Measurements from ENCODE around the gene WDR59. TPM values are rescaled to one million over a fixed set of nuclear protein-coding genes. Genes with fewer than 3 reads are reported as not detected.
A peak's percentile ranks its signal among the peaks of the same experiment; 100 is the strongest.

Gene WDR59
- polyA plus RNA-seq, 2 of the 4 experiments (the other 2 are of a cell fraction), result 33.4 to 52.2 TPM

DNA sequence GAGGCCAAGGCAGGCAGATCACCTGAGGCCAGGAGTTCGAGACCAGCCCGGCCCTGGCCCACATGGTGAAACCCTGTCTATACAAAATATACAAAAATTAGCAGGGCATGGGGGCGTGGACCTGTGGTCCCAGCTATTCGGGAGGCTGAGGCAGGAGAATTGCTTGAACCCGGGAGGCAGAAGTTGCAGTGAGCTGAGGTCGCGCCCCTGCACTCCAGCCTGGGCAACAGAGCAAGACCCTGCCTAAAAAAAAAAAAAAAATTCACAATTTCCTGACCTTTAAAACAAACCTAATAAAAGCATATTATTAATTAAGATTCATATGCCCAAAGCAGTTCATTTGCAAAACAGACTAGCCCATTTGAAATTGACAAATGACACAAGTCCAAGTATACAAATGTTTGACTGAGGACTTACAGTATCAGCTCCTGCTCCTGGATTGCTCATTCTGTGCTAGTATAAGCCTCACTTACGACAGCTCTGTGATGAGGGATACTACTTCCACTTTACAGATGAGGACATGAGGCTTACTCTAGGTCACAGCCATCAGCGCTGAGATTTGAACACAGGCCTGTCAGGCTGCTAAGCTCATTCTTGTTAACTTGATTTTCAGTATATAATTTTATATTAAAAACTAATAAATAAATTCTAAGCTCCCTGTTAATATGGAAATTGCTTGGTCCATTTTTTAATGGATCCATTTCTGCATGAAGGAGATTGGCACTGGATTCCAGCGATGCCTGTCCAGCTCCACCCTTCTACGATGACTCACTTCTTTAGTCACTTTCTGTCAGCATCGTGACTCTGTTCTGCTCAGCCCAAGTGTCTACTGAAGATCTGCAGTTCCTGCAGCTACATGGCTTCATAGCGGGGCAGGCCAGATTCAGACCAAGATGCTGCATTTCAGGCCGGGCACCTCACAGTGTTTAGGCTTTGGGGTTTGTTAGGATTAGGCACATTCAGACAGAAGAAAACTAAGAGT lies 88.2 kb downstream of the WDR59 start:
- ChIA-PET CTCF (interaction anchor here (0.6 to 3.4 kb wide), 7 partner anchors 8 to 349 kb away, joined by 3 to 11 read pairs (median 3); no protein-coding TSS in a partner anchor), POLR2A (no interaction called here)
- H3K4me1 ChIP-seq, result peaks cover 10% of the 10 kb centered on the region
- TF ChIP-seq FOSL2 (IDR thresholded peaks at IDR 0.05) (0 out of 2 replicates have a peak, but pooled peaks have one; percentile 30), FOSL2 (CRISPR knock-in tag; IDR thresholded peaks at IDR 0.05) (peak; percentile 79), FOXS1 (CRISPR knock-in tag; IDR thresholded peaks at IDR 0.05) (no peak), RNF2 (IDR thresholded peaks at IDR 0.05; ENCODE audit: borderline replicate concordance, low read depth) (no peak), CEBPB (IDR thresholded peaks at IDR 0.05) (no peak)
- DNase-seq (ENCODE audit: low read depth in 1 of 2, low spot score in 1 of 2), result peak; percentile 55 to 60
- no peak for FAIRE-seq
- no peak overlapping the region for H3K4me3 ChIP-seq
- no peaks in the 10 kb centered on the region for H3K9me3 ChIP-seq
- WGBS (ENCODE audit: missing lambda C conversion rate), result 69% methylated on average over 14 of the region's 14 CpGs
- H3K4me2 ChIP-seq, result peak overlapping the region; percentile 20; the same call in 2 of the 3 replicates
- peak; percentile 91 to 92 for ATAC-seq
- no peak overlapping the region for H3K27ac ChIP-seq

DNA sequence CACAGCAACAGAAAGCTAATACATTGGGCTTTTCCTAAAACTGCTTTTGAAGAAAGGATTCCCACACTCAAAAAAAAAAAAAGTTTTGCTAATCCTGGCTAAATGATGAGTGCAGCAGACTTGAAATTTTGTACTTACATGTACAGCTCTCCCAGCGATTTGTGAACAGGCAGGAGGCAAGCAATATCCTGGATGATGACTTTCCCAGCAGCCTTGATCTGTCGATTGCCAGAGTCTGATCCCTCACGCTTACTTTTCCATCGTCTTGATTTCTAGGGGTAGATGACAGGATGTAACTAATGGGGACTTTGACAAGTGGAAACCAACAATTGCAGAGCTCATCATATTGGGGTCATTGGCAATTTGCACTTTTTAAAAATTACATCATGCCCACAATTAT lies 91.4 kb downstream of the WDR59 start:
- Histone ChIP-seq H3K4me1 (peaks cover 10% of the 10 kb centered on the region), H3K27ac (no peak overlapping the region), H3K4me3 (no peak overlapping the region), H3K9me3 (no peaks in the 10 kb centered on the region), H3K4me2 (no peak overlapping the region)
- TF ChIP-seq HEYL (CRISPR knock-in tag; IDR thresholded peaks at IDR 0.05), result no peak
- no peak for TF ChIP-seq NPAS2 (CRISPR knock-in tag; IDR thresholded peaks at IDR 0.05; ENCODE audit: borderline replicate concordance)
- TF ChIP-seq RFX5 (IDR thresholded peaks at IDR 0.05), result no peak
- no peak for TF ChIP-seq E2F6 (IDR thresholded peaks at IDR 0.05; ENCODE audit: borderline replicate concordance, low read depth)
- TF ChIP-seq, protein P1, sequence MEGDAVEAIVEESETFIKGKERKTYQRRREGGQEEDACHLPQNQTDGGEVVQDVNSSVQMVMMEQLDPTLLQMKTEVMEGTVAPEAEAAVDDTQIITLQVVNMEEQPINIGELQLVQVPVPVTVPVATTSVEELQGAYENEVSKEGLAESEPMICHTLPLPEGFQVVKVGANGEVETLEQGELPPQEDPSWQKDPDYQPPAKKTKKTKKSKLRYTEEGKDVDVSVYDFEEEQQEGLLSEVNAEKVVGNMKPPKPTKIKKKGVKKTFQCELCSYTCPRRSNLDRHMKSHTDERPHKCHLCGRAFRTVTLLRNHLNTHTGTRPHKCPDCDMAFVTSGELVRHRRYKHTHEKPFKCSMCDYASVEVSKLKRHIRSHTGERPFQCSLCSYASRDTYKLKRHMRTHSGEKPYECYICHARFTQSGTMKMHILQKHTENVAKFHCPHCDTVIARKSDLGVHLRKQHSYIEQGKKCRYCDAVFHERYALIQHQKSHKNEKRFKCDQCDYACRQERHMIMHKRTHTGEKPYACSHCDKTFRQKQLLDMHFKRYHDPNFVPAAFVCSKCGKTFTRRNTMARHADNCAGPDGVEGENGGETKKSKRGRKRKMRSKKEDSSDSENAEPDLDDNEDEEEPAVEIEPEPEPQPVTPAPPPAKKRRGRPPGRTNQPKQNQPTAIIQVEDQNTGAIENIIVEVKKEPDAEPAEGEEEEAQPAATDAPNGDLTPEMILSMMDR (IDR thresholded peaks at IDR 0.05), result no peak
- TF ChIP-seq RNF2 (IDR thresholded peaks at IDR 0.05; ENCODE audit: borderline replicate concordance, low read depth), result no peak
- no peak for TF ChIP-seq NFE2L2 (conservative IDR thresholded peaks at IDR 0.05; ENCODE audit: low read length)
- TF ChIP-seq EHF (CRISPR knock-in tag; IDR thresholded peaks at IDR 0.05), result no peak
- no peak for TF ChIP-seq EHMT2 (IDR thresholded peaks at IDR 0.05; ENCODE audit: low read depth)
- WGBS (ENCODE audit: missing lambda C conversion rate), result 92% methylated on average over 4 of the region's 4 CpGs
- ChIA-PET POLR2A (no interaction called here), CTCF (interaction anchor here (0.6 to 2.1 kb wide), 4 partner anchors 10 to 531 kb away, joined by 3 to 6 read pairs (median 4); no protein-coding TSS in a partner anchor)
- DNase-seq (ENCODE audit: low read depth in 1 of 2, low spot score in 1 of 2) (no peak), ATAC-seq (no peak), FAIRE-seq (no peak)

DNA sequence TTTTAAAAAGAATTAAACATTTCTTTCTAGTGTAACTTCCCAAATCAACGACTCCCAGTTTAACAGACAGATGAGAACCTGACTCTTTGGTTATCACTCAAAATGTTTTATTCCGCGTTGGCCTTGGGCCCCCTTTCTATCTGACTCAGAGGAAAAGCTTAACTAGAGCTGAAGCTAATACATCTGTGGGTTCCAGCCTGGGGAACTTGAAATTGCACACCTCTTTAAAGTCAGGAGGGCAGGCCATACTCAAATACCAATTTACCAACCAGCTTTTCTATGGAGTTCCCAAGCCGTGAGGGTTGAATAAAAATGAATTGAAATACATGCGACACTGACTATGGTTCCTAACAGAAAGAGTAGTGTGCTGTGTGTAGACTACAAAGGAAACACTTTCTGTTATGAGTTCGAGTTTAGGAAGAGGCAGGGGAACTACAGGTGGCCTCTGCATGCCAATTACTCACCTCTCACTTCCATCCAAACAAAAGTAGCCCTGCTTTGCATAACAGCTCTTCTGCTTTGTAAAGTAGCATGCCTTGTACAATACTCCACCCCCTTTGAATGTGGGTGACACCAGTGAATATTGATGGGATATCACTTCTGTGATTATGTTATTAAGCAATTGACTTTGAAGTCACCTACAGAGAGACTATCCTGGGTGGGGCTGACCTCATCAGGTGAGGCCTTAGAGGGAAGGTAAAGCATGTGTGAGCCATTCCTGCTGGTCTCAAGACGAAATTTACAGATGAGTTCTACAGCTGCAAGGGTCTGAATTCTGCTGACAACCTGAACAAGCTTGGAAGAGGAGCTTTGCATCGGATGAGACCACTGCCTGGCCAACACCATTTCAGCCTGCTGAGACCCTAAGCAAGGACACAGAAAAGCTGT lies 92.1 kb downstream of the WDR59 start:
- Histone ChIP-seq H3K4me3 (no peak overlapping the region), H3K4me2 (no peak overlapping the region), H3K4me1 (peaks cover 10% of the 10 kb centered on the region), H3K27ac (no peak overlapping the region), H3K9me3 (no peaks in the 10 kb centered on the region)
- DNase-seq (ENCODE audit: low read depth in 1 of 2, low spot score in 1 of 2) (no peak), FAIRE-seq (no peak), ATAC-seq (no peak)
- ChIA-PET POLR2A (no interaction called here), CTCF (interaction anchor here (1.8 to 2.1 kb wide), 2 partner anchors 9 to 30 kb away, joined by 5 to 6 read pairs; no protein-coding TSS in a partner anchor)
- TF ChIP-seq, protein P2, sequence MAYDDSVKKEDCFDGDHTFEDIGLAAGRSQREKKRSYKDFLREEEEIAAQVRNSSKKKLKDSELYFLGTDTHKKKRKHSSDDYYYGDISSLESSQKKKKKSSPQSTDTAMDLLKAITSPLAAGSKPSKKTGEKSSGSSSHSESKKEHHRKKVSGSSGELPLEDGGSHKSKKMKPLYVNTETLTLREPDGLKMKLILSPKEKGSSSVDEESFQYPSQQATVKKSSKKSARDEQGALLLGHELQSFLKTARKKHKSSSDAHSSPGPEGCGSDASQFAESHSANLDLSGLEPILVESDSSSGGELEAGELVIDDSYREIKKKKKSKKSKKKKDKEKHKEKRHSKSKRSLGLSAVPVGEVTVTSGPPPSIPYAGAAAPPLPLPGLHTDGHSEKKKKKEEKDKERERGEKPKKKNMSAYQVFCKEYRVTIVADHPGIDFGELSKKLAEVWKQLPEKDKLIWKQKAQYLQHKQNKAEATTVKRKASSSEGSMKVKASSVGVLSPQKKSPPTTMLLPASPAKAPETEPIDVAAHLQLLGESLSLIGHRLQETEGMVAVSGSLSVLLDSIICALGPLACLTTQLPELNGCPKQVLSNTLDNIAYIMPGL (CRISPR knock-in tag; IDR thresholded peaks at IDR 0.05; ENCODE audit: borderline replicate concordance), result no peak
- TF ChIP-seq ZFP36 (IDR thresholded peaks at IDR 0.05; ENCODE audit: borderline replicate concordance, partially characterized antibody) (no peak), HDAC2 (IDR thresholded peaks at IDR 0.05) (no peak), KDM1A (IDR thresholded peaks at IDR 0.05; ENCODE audit: low read depth) (no peak), JUNB (IDR thresholded peaks at IDR 0.05) (no peak), HOXB5 (CRISPR knock-in tag; IDR thresholded peaks at IDR 0.05) (no peak), FOSB (CRISPR knock-in tag; IDR thresholded peaks at IDR 0.05) (no peak), BCL3 (IDR thresholded peaks at IDR 0.05) (no peak), PHF8 (IDR thresholded peaks at IDR 0.05; ENCODE audit: borderline replicate concordance, low read depth) (no peak), RCOR1 (IDR thresholded peaks at IDR 0.05; ENCODE audit: low read depth, low read length) (no peak), EHF (CRISPR knock-in tag; IDR thresholded peaks at IDR 0.05) (no peak), CBX8 (IDR thresholded peaks at IDR 0.05) (no peak), HEYL (CRISPR knock-in tag; IDR thresholded peaks at IDR 0.05) (no peak), MAZ (IDR thresholded peaks at IDR 0.05; ENCODE audit: borderline replicate concordance, low read depth, low read length) (no peak), ZSCAN20 (CRISPR knock-in tag; IDR thresholded peaks at IDR 0.05) (no peak)
- WGBS (ENCODE audit: missing lambda C conversion rate), result 73% methylated on average over 8 of the region's 8 CpGs
